ENCODE data around the gene PCMTD2.

PCMTD2 gene

DNA sequence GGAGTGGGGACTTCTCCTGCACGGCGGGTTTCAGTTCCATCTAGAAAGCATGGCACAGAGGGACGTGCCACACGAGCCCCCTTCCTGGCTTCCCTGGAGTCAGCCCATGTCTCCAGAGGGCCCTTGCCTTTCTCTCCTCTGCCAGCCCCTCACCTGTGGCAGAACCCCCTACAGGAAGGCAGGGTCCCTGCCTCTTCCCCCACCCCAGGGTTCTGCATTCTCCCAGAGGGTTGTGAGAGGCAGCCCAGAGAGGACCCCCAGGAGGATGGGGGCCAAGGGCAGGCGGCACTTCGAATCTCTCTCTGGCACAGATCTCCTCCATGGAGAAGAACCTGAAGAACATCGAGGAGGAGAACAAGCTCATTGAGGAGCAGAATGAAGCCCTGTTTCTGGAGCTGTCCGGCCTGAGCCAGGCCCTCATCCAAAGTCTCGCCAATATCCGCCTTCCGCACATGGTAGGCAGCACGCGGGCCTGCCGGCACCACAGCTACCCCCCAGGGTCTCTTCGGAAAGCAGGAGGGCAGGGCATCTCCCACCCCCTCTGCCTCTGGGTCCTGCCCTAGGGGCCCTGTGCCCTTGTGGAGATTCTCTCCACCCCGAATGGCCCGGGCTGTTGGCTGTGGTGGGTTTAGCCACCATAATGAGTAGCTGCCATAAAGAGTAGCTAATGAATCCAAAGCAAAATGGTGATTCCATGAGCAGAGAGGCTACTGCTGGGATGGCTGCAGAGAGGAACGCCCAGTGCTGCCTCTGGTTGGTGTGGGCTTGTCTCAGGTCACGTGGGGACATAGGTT is 15.9 kb upstream of the PCMTD2 start:
- DNase-seq: no peak

DNA sequence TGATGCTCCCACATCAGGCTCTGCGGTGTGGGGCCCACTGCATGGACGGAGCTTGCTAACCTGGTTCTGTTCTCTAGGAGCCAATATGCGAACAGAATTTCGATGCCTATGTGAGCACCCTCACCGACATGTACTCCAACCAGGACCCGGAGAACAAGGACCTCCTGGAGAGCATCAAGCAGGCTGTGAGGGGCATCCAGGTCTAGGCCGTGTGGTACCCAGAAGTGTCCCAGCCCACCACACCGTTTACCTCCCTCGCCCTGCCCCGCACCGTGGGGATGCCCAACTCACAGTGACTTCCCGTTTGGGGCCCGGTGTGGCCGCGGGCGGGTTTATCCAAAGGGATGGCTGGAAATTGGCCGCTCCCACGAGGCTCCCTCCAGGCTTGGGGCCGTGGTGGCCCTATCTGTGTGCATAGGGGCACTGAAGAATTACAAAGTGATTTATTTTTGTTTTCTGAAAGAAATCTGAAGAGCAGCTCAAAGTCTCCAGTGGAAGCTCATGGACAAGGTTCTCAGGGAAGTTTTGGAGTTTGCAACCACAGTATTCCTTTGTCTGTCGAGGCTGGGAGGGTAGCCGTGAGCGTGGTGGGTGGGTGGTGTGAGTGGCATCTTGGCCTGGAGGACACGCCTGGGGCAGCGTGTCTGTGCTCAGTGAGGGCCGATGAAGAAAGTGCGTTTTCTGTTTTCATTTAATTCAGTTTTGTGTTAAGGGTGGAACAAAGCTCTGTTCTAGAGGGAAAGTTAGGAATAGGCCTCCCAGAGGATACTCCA is 15.1 kb upstream of the PCMTD2 start:
- no peak for DNase-seq

GRCh38 chr20:64241061-64241460 is 14.5 kb upstream of the PCMTD2 start:
- DNase-seq: no peak

GRCh38 chr20:64242003-64242796 is 13.3 kb upstream of the PCMTD2 start:
- DNase-seq: no peak

- no peak for DNase-seq
Observed at GRCh38 chr20:64242797-64243475, 12.6 kb upstream of the PCMTD2 start.

- no peak for DNase-seq
Observed at GRCh38 chr20:64244281-64244805, 11.2 kb upstream of the PCMTD2 start.

- DNase-seq: no peak
Observed at GRCh38 chr20:64244870-64245603, 10.5 kb upstream of the PCMTD2 start.

DNA sequence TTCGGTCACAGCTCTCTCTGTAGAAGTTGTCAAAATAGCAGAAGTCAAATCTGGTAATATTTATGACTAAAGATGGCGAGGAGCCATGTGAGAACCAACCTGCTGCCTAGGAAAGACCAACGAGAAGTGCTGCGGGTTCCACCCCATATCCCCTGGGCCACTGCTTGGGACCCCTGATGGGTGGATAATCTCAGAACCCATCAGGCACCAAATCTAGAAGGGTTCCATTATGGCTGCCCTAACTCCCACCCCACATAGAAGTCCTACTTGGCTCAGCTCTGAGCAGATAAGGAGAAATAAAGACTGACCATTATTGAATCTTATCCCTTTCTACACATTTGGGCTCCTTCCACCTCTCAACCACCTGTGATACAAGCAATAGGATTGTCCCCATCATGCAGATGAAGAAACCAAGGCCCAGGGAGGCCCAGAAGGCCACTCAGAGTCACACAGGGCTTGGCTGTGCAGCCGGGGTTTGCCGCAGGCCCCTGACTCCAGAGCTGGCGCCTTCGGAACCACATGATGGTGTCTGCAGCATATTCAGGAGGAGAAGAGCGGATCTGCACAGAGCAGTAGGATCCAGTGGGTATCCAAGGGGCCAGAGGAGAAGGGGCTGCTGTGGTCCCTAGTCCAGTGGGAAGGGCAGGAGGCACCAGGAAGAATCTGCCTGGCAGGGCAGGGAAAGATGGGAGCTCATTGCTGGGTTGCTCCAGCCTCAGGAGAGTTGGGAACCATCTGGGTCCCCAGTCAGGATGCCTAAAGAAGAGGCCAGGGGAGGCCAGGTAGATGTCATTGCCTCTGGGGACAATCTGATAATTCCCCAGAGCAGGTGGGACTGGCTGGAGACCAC is 9.6 kb upstream of the PCMTD2 start:
- no peak for DNase-seq

DNA sequence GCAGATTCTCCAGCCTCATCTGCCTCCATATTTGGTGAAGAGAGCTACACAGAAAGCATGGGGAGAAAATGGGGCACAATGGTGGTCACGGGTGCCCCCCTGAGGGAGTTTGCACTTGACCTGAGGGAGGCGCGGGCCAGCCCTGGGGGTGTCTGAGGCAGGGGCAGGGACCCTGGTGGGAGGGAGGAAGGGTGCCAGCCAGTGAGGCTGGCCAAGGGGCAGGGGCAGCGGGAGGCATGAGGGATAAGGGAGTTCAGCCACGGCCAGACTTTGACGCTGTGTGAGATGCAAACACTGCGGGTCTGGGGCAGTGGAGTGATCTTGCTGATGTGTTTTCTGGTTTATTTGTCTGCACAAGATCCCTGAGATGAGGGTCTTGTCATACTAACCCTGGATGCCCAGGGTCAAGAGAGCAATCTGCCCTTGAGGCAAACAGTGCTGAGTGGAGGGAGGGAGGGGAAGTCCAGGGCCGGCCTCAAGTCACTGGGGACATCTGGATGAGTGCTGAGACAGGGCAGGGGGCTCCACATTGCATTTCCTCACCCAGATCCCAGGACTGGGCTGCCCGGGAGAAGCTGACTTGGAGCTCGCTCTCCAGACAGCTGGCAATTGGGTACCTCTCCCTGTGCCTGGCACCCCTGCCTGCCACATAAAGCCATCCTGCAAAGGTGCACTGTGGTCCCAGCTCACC is 8.8 kb upstream of the PCMTD2 start:
- DNase-seq: no peak

- no peak for DNase-seq
Observed at GRCh38 chr20:64247307-64247618, 8.3 kb upstream of the PCMTD2 start.

GRCh38 chr20:64247970-64248841 is 7.3 kb upstream of the PCMTD2 start:
- no peak for DNase-seq

- DNase-seq: no peak
Observed at GRCh38 chr20:64250027-64250426, 5.5 kb upstream of the PCMTD2 start.

DNA sequence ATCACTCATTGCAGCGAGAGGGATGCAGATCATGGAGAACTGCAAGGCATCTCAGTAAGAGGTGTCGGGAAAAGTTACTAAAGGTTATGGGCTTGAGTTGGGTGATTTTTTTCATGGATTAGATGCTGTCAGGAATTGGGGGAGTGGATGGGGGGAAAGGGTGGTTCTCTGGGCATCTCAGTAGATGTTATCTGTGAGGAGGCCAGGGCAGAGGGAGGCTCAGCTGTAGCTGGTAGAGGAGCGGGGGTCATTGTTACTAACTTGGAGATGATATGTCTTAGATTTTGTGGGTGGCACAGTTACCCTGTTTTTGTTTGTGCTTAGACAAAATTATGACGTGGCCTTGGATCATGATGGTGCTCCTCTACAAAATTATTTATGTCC is 2.6 kb upstream of the PCMTD2 start:
- DNase-seq: no peak

DNA sequence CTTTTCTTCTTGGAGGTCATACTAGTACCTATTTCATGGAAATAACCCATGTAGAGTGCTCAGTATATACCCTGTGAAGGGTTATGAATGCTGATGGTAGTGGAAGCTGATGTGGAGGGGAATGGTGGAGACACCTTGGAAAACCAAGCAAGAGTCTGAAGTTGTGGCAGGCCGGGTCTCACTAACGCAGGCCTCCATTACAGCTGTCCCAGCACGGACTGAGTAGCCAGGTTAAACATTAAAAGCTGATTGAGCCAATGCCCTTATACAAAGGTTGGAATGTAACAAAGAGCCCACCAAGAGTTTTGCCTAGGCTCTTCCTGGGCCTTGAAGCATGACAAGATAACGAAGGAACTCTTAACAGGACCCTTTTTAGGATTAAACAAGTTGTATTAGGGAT is 2.1 kb upstream of the PCMTD2 start:
- DNase-seq: no peak

GRCh38 chr20:64254156-64254555 is 1.4 kb upstream of the PCMTD2 start:
- no peak for DNase-seq

DNA sequence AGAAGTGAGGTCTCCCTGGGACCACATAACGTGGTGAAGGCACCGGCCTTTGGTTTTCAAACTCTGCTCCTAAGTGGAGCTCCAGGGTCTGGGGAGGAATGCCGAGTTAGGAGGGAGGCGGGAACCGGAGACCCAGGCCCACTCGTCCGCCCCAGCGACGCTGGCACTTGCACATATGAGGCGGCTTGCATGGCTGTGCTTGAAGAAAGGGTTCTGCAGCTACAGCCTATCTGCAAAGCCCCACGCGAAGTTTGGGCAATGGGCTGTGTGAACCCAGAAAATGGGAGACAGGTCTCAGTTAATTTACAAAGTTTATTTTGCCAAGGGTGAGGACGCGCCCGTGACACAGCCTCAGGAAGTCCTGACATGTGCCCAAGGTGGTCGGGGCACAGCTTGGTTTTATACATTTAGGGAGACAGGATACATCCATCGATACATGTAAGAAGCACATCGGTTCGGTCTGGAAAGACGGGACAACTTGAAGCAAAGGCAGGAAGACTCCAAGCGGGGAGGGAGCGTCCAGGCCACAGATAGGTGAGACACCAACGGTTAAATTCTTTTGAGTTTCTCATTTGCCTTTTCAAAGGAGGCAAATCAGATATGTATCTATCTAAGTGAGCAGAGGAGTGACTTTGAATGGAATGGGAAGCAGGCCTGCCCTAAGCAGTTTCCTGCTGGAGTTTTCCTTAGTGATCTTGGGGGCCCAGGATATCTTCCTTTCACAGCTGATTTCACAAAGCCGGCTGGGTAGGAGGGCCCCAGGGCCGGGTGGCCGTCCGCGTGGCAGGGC is 782 bp upstream of the PCMTD2 start:
- no peak for DNase-seq

DNA sequence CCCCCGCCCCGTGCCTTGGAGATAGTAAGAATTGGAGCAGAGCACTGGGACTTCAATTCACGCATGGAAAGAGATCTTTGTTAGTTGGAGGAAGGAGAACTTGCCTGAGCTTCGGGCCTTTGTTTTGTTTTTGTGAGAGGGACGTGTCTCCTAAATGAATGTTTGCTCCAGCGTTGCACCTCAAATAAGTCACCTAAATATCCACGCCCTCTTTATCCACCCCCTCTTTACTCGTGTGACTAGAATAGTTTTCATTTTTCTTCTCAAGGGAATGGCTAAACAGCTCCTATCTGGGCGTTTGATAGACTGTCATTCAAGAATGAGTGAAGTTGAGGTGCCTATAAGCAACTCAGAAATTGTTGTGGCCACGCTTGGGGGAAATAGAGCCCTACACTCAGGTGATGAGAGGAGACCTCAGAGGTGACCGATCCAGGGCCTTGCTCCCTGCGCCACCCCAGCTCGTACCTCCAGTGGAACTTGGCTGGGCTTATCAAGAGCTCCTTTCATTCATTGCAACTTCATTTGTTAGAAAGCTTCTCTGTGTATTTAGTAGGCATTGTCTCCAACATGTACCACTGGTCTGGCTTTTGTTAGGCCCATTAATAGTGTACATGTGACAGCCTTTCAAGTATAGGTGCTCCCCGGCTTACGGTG is 861 bp downstream of the PCMTD2 start:
- no peak for DNase-seq

GRCh38 chr20:64257107-64257757 is 1.7 kb downstream of the PCMTD2 start:
- no peak for DNase-seq
